ENCODE data around the gene DACH1.

The DACH1 gene

DNA sequence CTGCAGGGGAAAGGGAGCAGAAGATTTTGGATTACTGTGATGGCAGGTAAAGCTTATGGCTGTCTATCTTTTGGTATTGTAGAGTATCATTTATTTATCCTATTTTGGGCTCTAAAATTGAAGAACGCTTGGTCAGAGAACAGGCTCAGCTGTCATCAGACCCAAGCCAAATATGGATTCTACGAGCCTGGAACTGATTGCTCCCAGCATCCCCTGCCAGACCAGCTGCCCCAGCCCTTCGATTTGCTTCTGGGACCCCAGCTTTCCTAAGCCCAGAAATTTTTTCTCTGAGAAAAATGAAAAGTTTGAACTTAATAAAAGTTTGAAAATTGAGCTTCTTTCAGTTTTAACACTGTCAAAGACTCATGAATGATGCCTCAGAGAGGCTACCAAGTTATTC lies 472.8 kb downstream of the DACH1 start:
- H3K9ac ChIP-seq (ENCODE audit: low read length): no peak overlapping the region
- no peaks in the 10 kb centered on the region for H3K4me1 ChIP-seq (ENCODE audit: low read length)
- no peaks in the 10 kb centered on the region for H4K20me1 ChIP-seq (ENCODE audit: insufficient read depth, low read length)
- H3K79me2 ChIP-seq (ENCODE audit: low read length): no peaks in the 10 kb centered on the region
- no peak overlapping the region for H3K4me3 ChIP-seq (ENCODE audit: low read length)
- H3K27me3 ChIP-seq (ENCODE audit: low read depth, low read length): no peaks in the 10 kb centered on the region
- no peaks in the 10 kb centered on the region for H3K9me3 ChIP-seq (ENCODE audit: insufficient read depth, low read length)
- H3K4me2 ChIP-seq (ENCODE audit: low read length): no peak overlapping the region
- TF ChIP-seq EZH2phosphoT487 (IDR thresholded peaks at IDR 0.05; ENCODE audit: low read depth): no peak
- TF ChIP-seq, protein P1, sequence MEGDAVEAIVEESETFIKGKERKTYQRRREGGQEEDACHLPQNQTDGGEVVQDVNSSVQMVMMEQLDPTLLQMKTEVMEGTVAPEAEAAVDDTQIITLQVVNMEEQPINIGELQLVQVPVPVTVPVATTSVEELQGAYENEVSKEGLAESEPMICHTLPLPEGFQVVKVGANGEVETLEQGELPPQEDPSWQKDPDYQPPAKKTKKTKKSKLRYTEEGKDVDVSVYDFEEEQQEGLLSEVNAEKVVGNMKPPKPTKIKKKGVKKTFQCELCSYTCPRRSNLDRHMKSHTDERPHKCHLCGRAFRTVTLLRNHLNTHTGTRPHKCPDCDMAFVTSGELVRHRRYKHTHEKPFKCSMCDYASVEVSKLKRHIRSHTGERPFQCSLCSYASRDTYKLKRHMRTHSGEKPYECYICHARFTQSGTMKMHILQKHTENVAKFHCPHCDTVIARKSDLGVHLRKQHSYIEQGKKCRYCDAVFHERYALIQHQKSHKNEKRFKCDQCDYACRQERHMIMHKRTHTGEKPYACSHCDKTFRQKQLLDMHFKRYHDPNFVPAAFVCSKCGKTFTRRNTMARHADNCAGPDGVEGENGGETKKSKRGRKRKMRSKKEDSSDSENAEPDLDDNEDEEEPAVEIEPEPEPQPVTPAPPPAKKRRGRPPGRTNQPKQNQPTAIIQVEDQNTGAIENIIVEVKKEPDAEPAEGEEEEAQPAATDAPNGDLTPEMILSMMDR (IDR thresholded peaks at IDR 0.05; ENCODE audit: low read depth, low read length): no peak
- no peak overlapping the region for H2AFZ ChIP-seq (ENCODE audit: low read depth, low read length)
- no peak overlapping the region for H3K27ac ChIP-seq (ENCODE audit: low read length)
- no peaks in the 10 kb centered on the region for H3K36me3 ChIP-seq (replicated peaks; ENCODE audit: low read depth, low read length)
